Mammary epithelial cell (primary cell): ENCODE data around the gene WARS2.

ENCODE experiments used
- CTCF ChIP-seq, 2 donors: IDR thresholded peaks in 1 of 2; conservative IDR thresholded peaks in 1 of 2; 2 replicates each; pipeline ENCODE4 v1.5.1; 2011 to 2012; ENCODE audit warnings: inconsistent platforms in 2 of 2, low read length in 2 of 2, mild to moderate bottlenecking in 2 of 2, control low read depth in 1 of 2, low read depth in 1 of 2; ENCODE audit not compliant: insufficient read depth in 1 of 2; ENCODE audit errors: extremely low read depth in 1 of 2
- EZH2 ChIP-seq: IDR thresholded peaks from 2 replicates; pipeline ENCODE4 v1.6.1; 2012; ENCODE audit warnings: low read length, inconsistent platforms, borderline replicate concordance

- no peak for TF ChIP-seq CTCF (conservative IDR thresholded peaks at IDR 0.05 in 1 of 2, IDR thresholded peaks at IDR 0.05 in 1 of 2; ENCODE audit: extremely low read depth in 1 of 2, insufficient read depth in 1 of 2, low read depth in 1 of 2, low read length in 2 of 2)
- no peak for TF ChIP-seq EZH2
These were observed 102.1 kb downstream of the WARS2 start for GRCh38 chr1:119038363-119038762.
